Suppressor macrophage treated with lipopolysaccharide for 1 hour (primary cell): ENCODE results near the gene CLDN6.
"Not testable (repeated sequence)": the region's sequence is repeated elsewhere in the genome, so short reads cannot be mapped to it uniquely, and the experiment has no call there.

Experiments
- DNase-seq, 3 donors: peaks; one replicate each; pipeline ENCODE4 v3.0.0-alpha.2; 2020 to 2022

CLDN6 gene, protein sequence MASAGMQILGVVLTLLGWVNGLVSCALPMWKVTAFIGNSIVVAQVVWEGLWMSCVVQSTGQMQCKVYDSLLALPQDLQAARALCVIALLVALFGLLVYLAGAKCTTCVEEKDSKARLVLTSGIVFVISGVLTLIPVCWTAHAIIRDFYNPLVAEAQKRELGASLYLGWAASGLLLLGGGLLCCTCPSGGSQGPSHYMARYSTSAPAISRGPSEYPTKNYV

DNA sequence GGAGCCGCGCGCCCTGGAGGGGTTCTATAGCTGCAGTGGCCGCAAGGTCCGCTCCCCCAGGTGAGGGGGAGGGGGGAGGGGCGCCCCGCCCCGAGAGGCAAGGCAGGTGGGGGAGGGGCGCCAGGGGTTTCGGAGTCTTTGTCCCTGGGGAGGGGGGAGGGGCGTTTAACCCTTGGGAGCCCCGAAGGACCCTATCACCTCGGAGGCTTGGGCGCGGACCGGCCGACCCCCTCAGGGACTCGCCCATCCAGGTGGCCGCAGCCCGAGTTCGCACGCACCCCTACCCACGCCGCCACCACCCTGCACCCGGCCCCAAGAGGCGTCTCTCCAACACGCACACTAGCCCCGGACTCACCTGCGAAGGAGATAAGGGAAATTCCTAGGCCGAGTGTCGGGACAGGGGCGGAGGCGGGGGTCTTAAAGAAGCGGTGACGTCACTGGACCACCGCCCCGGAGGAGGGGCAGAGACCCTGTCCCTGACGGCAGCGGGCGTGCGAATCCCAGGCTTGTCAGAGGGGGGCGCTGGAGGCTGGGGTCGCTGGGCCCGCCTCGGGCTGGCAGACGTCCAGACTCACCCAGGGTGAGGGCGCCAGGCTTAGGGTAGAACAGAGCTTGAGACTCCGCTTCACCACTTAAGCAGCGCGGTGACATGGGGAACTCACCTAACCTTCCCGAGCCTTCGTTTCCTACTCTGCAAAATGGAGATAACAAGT lies at the start of gene CLDN6:
TSS of gene CLDN6 (minus strand) at position 390 of the 713 bp plus-strand sequence. CDS start 2,162 bp downstream, outside the sequence.
- peak in 1 of 3 donors; percentile 48 for DNase-seq

DNA sequence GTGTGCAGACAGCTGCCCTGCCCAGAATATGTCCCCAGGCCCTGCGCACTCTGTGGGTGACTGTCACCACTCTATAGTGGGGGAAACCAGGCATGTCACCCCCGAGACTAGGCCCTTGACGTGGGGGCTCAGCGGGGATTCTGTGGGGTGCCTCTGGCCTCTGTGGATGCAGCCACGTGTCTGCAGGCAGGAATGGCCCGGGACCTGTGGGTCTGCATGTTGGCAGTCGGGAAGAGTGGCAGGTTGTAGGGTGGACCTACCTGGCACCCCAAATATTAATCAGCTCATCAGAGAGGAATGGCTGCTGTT lies 48.4 kb upstream of the CLDN6 start:
- no peak for DNase-seq

DNA sequence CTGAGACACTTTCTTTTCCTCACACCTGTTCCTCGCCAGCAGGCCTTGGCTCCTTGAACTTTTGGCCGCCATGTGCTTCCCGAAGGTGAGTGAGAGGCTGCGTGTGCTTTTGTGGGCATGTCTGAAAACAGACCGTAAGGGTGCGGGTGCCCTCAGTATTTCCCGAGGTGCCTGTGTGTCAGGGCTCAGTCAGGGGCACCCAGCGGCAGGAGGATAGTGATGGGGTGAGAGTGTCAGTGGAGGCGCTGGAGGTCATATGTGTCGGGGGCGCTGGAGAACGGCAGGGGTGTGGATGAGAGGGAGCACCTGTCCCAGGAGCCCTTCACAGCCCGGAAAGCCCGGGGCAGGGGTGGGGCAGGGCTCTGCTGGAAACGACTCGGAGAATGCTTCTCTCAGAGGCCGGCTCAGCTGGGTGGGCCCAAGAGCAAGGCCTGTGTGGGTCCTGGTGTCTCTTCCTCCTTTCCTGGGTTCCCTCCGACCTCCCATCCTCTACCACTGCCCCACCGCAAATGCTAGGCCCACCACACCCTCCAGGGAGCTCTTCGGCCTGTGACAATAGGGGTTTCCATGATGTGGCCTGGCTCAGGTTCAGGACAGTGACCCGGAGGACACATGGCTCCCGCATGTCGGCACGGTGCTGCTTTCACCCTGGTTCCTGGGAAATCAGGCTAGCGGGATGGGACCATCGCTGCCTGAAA lies 47.9 kb upstream of the CLDN6 start:
- no peak for DNase-seq

DNA sequence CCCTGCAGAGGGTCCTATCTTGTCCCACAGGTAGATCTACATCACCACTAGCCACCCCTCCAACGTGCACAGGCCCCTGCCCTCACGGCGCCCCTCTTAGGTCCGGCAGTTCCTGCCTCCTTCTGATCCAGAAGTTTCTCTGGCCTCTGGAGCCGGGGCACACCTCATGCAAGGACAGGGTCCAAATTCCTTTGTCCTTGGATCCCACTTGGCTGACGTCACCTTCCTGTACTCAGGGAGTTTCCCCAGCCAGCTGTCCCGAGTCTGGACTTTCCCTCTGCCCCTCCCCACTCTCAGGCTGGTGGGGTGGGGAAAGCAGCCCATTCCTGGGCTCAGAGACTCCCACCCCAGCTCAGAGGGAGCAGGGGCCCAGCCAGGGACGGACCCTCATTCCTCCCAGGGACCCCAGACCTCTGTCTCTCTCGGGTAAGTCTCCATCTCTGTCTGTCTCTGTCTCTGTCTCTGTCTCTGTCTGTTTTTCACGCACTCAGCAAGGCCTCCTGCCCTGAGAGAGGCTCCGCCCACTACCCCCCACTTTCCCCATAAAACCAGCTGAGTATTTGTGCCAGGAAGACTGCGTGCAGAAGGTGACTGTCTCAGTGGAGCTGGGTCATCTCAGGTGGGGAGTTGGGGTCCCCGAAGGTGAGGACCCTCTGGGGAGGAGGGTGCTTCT lies 47.2 kb upstream of the CLDN6 start, which contains the start of gene IL32:
TSS of gene IL32 (plus strand) at position 572 of the 673 bp plus-strand sequence. CDS start 172 bp downstream, outside the sequence.
- DNase-seq = peak; percentile 54 to 75 (median 74)

DNA sequence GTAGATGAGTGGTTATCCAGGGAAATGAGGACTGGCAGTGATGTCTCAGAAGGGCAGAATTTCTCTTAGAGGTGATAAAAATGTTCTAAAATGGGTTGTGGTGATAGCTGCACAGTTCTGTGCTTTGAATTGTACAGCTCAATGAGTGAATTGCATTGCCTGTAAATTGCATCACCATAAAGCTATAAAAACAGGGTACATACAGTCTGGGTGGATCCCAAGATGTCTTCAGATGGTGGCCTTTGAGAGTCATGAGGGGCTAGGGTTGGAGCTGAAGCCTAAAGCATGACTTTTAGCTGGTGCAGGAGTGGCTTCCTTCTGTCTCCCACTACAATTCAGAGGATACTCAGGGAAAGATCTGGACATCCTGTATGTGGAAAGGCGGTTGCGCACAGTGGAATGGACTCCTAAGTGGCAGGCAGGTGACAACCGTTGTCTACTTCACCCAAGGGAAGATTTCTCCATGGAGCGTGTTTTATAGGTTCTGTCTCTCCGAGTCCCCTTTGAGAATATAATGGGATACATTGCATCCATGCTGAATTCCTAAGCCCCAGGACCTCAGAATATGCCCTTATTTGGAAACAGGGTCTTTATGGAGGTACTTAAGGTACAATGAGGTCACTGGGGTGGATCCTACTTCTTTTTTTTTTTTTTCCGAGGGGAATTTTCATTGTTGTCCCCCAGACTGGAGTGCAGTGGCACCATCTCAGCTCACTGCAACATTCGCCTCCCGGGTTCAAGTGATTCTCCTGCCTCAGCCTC lies 45.8 kb upstream of the CLDN6 start:
- no peak for DNase-seq

DNA sequence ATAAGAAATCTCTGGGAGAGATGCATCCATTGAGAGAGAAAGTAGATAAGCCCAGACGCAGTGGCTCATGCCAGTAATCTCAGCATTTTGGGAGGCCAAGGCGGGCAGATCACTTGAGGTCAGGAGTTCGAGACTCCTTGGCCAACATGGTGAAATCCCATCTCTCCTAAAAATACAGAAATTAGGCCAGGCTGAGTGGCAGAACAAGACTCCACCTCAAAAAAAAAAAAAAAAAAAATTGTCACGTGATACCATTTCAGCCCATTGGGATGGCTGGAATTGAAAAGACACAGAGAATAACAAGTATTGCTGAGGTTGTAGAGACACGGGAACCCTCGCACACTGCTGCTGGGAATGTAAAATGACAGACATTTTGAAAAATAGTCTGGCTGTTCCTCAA lies 44.6 kb upstream of the CLDN6 start:
- no peak for DNase-seq

DNA sequence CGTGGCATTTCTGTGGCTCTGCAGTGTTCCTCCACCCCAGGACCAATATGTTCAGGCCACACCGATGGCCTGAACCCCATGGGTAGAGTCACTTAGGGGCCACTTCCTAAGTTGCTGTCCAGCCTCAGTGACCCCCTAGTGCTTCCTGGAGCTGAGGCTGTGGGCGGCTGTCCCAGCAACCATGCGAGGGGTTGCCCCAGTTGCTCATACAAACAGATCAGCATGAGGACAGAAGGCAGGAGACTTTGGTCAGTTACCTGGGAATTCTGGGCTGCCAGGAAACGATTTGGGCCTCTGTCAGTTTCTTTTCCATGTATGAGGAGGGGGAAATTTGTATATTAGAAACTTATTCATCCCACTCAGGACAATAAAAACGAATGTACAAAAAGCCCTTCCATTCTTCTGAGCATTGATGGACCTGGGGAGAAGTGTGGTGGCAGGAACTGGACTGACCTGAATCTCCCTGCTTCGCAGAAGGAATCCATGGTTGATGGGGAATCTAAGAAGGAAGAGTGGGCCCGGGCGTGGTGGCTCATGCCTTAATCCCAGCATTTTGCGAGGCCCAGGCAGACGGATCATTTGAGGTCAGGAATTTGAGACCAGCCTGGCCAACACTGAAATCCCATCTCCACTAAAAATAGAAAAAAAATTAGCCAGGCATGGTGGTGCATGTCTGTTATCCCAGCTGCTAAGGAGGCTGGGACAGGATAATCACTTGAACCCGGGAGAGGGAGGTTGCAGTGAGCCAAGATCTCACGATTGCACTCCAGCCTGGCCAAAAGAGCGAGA lies 42.5 kb upstream of the CLDN6 start:
- peak in 1 of 3 donors; percentile 24 for DNase-seq

DNA sequence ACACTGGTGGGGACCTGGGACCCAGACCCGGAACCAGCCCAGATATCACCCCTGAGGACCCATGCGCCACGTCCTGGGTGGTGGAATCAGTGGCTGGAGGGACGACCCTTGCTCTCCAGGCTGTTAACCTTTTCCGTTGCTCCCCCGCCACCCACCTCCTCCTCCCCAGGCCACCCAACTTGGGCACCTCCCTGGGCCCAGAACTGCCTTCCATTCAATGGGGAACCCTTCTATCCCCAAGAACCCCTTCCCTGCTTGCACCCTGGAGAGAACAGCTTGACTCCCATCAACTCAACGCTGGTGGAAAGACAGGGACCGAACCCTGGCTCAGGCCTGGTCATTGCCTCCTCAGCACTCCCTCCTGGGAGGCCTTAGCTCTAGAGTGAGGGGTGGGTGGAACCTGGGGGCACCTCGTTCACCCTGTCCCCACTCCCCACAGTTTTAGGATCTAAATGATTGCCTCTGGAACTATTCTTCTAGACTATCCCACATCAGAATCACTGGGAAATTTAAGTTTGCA lies 41.8 kb upstream of the CLDN6 start:
- DNase-seq = no peak

DNA sequence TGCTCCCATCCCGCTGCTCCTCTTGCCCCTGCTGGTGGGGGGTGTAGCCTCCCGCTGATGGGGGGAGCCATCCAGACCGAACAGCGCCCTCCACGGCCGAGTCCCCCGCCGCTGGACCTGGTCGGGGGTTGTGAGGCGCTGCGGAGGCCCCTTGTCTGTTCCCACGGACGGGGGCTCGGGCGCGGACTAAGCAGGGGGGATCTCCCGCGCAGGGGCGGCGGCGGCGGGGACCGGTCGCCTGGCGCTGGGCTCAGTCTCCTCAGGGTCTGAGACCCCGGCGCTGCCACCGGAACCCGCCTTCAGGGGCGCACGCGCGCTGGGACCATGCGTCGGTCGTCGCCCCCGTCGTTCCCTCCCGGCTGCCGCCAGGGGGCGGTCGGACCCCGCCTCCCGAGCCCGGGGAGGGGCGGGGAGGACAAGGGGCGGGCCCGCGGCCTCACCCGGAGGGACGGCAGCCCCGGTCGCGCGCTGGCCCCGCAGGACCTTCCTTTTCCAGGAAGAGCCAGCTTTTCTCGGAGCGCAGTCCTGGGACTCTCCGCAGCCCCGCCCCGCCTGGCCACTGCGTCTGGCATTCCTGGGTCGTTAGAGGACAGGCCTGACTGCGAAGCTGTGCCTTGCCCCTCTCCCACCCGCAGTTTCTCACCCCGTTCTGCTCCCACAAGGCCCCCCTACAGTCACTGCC lies 41.2 kb upstream of the CLDN6 start:
- peak; percentile 96 to 99 (median 96) for DNase-seq

DNA sequence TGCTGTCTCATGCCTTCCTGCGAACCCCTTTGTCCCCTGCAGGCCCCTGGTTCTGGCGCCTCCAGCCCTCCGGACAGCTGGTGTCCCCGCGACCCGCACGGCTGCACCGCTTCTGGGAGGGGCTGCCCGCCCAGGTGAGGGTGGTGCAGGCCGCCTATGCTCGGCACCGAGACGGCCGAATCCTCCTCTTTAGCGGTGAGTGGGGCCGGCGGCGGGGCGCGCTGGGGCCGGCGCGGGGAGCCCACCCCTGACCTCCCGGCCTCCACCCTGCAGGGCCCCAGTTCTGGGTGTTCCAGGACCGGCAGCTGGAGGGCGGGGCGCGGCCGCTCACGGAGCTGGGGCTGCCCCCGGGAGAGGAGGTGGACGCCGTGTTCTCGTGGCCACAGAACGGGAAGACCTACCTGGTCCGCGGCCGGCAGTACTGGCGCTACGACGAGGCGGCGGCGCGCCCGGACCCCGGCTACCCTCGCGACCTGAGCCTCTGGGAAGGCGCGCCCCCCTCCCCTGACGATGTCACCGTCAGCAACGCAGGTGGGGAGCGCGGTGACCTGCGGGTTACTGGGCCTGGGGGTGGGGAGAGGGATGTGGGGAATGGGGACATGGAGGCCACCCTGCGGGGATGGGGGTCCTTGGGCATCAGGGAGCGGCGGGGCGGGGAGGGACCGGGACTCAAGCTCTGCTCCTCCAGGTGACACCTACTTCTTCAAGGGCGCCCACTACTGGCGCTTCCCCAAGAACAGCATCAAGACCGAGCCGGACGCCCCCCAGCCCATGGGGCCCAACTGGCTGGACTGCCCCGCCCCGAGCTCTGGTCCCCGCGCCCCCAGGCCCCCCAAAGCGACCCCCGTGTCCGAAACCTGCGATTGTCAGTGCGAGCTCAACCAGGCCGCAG lies 40.4 kb upstream of the CLDN6 start:
- DNase-seq = peak in 2 of 3 donors; percentile 29 to 42

DNA sequence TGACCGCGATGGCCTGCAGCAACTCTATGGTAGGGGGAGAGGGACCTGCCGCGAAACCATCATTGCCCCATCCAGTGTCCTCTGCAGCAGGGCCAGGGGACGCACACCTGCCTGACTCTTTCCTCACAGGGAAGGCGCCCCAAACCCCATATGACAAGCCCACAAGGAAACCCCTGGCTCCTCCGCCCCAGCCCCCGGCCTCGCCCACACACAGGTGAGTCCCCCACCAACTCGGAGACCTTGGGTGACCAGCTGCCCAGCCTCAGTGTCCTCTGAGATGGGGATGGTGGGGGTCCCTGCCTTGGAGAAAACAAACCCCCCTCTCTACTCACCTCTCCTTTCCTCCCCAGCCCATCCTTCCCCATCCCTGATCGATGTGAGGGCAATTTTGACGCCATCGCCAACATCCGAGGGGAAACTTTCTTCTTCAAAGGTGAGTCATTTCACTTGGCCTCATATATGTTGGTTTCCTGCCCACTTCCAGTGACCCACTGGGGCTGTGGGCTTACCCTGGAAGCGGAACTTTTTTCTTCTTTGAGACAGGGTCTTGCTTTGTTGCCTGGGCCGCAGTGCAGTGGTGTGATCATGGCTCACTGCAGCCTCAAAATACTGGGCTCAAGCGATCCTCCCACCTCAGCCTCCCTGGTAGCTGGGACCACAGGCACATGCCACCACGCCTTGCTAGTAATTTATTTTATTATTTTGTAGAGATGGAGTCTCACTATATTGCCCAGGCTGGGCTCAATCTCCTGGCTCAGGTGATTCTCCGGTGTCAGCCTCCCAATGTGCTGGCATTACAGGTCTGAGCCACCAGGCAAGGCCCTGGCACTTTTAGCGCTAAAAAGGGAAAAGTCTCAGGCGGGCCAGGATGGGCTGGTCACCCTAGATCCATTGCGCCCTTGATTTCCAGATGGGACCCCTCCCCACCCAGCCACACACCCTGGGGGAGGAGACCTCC lies 39.5 kb upstream of the CLDN6 start:
- DNase-seq = peak in 1 of 3 donors; percentile 9

DNA sequence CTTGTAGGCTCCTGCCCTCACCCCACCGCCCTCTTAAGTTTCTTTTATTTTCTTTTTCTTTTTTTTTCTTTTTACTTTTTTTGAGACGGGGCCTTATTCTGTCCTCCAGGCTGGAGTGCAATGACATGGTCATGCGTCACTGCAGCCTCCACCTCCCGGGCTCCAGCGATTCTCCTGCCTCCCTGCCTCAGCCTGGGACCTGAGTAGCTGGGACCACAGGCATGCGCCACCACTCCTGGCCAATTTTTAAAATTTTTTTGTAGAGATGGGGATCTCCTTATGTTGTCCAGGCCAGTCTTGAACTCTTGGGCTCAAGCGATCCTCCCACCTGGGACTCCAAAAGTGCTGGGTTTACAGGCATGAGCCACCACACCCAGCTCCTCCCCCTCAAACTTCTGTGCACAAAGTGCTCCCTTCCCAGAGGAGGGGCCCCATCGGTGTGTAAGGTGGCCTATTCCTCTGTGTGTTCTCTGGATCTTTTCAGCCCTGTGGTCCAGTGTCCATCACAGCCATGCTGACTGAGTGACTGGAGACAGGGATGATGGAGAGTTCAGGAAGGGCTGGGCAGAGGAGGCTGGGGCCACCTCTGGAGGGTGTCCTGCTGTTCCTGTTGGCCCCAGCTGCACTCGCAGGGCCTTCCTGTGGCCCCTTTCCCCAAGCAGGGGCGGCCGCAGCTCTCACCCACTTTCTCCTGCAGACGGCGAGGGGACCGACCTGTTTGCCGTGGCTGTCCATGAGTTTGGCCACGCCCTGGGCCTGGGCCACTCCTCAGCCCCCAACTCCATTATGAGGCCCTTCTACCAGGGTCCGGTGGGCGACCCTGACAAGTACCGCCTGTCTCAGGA lies 38.6 kb upstream of the CLDN6 start:
- DNase-seq = no peak

DNA sequence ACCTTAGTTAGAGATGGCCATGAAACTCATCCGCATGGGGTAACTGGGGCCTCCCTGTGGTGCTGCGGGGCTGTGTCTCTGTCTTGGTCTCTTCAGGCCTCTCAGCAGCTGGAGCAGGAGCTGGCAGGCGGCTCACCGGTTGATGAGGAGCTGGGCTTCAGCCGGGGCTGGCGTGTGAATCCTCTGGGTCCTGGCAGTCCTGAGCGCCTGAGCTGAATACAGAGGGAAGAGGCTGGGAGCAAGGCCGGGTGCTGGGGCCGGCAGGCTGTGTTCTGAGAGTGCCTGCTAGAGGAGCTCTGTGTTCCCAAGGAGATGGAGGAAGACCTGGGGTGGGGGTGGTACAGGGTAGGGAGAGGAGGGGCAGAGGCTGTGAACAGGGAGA lies 37.7 kb upstream of the CLDN6 start:
- DNase-seq = not testable (repeated sequence)

DNA sequence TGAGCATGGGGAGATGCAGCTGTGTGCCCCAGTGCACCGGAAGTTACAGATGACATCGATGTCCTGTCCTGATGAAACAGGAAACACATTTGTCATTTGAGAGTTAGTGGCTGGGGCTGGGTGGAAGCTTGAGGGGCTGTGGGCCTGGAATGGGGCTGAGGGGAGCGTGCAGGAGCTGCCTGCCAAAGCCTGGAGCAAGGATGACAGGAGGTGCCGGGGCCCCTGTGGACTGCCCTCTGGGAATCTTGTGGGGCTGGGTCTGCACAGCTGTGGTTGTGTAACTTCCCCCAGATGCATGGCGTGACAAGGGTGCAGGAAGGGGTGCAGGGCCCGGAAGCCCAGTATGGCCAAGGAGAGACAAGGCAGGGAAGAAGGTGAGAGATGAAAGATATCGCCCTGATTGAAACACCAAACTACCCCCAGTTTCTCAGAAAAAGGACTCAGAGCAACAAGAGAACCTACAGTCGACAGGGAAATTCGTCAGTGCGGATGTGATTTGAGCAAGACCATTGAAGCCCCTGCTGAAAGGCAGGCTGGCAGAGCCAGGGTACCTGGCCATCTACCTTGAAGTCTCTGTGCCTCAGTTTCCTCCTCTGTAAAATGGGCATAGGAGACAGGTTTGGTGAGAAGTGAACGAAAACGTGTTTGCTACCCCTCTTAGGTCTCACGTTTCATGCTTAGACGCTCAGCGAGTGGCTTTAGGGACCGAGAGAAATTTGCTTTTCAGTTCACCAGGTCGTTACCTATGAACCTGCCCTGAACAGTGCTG lies 37.2 kb upstream of the CLDN6 start:
- DNase-seq = peak in 2 of 3 donors; percentile 12 to 30

DNA sequence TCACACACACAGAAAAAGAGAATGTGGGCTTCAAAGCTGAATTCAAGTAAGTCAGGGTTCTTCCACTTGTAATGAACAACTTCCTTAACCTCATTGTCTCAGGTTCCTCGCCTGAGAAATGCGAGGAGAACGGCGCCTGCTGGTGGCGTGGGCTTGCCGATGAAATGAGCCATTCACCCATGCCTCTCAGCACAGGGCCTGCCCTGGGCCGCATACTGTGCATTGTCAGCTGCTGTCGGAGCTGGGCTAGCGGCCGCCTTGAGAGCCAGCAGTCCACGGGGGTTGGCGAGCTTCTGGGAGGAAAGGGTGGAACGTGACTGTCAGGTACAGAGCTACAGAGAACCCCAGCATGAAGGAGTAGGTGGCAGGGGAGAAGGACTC lies 35.3 kb upstream of the CLDN6 start:
- not testable (repeated sequence) for DNase-seq

DNA sequence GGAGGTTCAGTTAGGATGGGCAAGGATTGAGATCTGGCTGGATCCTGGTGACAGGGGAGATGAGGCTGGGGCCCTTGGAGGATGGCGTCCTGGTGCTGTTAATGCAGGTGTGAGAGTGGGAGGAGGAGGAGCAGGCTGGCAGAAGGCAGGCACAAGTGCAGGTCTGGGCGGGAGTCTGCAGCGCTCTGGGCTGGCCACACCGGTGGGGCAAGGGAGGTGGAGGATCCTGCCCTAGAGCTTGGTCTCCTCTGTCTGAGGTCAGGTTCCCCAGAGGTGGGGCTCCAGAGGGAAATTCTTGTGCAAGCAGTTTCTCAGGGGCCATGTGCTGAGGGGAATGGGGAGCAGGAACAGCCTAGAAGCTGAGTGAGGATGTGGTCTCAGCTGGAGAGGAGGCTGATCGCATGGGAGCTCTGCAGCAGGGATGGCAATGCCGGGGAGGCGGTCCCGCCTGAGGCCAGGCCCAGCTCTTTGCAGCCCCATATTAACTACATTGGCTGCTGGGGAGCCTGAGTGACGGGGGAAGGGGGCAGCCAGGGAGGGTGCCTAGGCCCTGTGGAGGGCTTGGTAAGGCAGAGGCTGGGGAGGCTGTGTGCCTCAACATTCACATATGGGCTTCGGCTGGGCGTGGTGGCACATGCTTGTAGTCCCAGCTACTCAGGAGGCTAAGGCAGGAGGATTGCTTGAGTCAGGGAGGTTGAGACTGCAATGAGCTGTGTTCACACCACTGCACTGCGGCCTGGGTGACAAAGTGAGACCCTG lies 34.8 kb upstream of the CLDN6 start:
- not testable (repeated sequence) for DNase-seq
